ENCODE results near the gene ZNF559.

DNA sequence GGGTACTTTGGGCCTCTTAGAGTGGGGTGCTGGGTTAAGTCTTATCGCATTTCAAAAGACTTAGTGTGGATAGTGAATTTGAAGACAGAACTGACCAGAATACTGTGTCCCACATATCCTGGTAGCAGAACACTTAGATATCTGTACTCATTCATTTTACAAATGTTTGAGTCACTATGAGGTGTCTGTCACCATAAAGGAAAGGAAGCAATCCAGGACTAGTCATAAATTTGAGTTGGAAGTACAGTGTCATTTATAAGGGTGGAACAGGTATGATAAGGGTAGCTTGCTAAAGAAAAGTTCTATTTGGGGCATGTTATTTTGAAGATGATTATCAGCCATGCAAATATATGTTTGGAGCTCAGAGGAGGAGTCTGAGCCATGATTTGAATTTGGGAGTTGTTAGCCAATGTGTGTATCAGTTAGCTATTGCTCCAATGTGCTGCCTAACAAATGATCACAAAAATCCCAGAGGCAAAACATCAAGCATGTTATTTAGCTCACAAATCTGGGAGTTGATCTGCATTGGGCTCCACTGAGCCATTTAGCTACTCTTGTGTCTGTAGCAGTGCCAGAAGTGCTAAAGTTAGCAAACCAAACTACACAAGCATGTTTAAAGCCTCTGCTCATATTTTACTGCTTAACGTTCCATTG lies 34.6 kb upstream of the ZNF559 start:
- no peak for TF ChIP-seq EZH2 (IDR thresholded peaks at IDR 0.05; ENCODE audit: borderline replicate concordance, low read depth, low read length, severe bottlenecking)
- TF ChIP-seq, protein P1, sequence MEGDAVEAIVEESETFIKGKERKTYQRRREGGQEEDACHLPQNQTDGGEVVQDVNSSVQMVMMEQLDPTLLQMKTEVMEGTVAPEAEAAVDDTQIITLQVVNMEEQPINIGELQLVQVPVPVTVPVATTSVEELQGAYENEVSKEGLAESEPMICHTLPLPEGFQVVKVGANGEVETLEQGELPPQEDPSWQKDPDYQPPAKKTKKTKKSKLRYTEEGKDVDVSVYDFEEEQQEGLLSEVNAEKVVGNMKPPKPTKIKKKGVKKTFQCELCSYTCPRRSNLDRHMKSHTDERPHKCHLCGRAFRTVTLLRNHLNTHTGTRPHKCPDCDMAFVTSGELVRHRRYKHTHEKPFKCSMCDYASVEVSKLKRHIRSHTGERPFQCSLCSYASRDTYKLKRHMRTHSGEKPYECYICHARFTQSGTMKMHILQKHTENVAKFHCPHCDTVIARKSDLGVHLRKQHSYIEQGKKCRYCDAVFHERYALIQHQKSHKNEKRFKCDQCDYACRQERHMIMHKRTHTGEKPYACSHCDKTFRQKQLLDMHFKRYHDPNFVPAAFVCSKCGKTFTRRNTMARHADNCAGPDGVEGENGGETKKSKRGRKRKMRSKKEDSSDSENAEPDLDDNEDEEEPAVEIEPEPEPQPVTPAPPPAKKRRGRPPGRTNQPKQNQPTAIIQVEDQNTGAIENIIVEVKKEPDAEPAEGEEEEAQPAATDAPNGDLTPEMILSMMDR (IDR thresholded peaks at IDR 0.05; ENCODE audit: borderline replicate concordance, extremely low read depth, low read length, poor library complexity, severe bottlenecking): no peak

Measured in DND-41 (cell line).